Ishikawa (cell line): Measurements from ENCODE around the gene LRRN3.

Source experiments
- CEBPB ChIP-seq: IDR thresholded peaks from 2 replicates; pipeline ENCODE4 v1.6.1; 2012
- CREB1 ChIP-seq: IDR thresholded peaks from 2 replicates; pipeline ENCODE4 v1.6.1; 2012; ENCODE audit warnings: low read depth
- EP300 ChIP-seq: IDR thresholded peaks from 2 replicates; pipeline ENCODE4 v1.6.1; 2012; ENCODE audit warnings: borderline replicate concordance
- FOXM1 ChIP-seq: IDR thresholded peaks from 2 replicates; pipeline ENCODE4 v1.6.1; 2012; ENCODE audit warnings: low read depth, borderline replicate concordance
- MAX ChIP-seq: IDR thresholded peaks from 2 replicates; pipeline ENCODE4 v1.6.1; 2012
- NFIC ChIP-seq: IDR thresholded peaks from 2 replicates; pipeline ENCODE4 v1.6.1; 2012
- REST ChIP-seq: IDR thresholded peaks from 2 replicates; pipeline ENCODE4 v1.6.1; 2012; ENCODE audit warnings: low read depth, mild to moderate bottlenecking
- TCF12 ChIP-seq: IDR thresholded peaks from 2 replicates; pipeline ENCODE4 v1.6.1; 2012; ENCODE audit warnings: low read depth
- YY1 ChIP-seq: IDR thresholded peaks from 2 replicates; pipeline ENCODE4 v1.6.1; 2012; ENCODE audit warnings: low read depth

GRCh38 chr7:111067682-111068081 is 23.2 kb upstream of the LRRN3 start:
- no peak for TF ChIP-seq TCF12
- TF ChIP-seq YY1 = no peak
- TF ChIP-seq EP300 = no peak
- no peak for TF ChIP-seq FOXM1
- TF ChIP-seq MAX = no peak
- no peak for TF ChIP-seq NFIC
- TF ChIP-seq CEBPB = no peak
- TF ChIP-seq CREB1 = no peak
- TF ChIP-seq REST = no peak
